Erythroblast (primary cell): ENCODE measurements around the gene ALDH9A1.
"Not testable (repeated sequence)": the region's sequence is repeated elsewhere in the genome, so short reads cannot be mapped to it uniquely, and the experiment has no call there.

Source experiments
- DNase-seq, 2 experiments: peaks; one replicate each; lab custom pipeline; 2025; lab: John Stamatoyannopoulos, UW
- GATA1 ChIP-seq: IDR thresholded peaks from 2 replicates; pipeline ENCODE4 v1.6.1; 2011; ENCODE audit warnings: low read depth, mild to moderate bottlenecking, control low read depth, low read length, moderate library complexity
- POLR2A ChIP-seq: IDR thresholded peaks from 2 replicates; pipeline ENCODE4 v1.6.1; 2011; ENCODE audit warnings: mild to moderate bottlenecking, low read length

The ALDH9A1 gene

GRCh38 chr1:165697881-165698760 lies at the start of gene ALDH9A1:
Gene ALDH9A1, minus strand, starts transcription at chr1:165698562. Its CDS starts 4 bp downstream, at chr1:165698558.
- DNase-seq, result peak; percentile 88 to 89
- TF ChIP-seq GATA1, result no peak
- TF ChIP-seq POLR2A, result peak; percentile 58

GRCh38 chr1:165747632-165748447 lies 49.5 kb upstream of the ALDH9A1 start:
- DNase-seq, result peak in 1 of 2 experiments; percentile 39
- TF ChIP-seq POLR2A (no peak), GATA1 (no peak)

GRCh38 chr1:165744913-165745312 lies 46.6 kb upstream of the ALDH9A1 start:
- not testable (repeated sequence) for DNase-seq

GRCh38 chr1:165742194-165742593 lies 43.8 kb upstream of the ALDH9A1 start:
- TF ChIP-seq POLR2A, result no peak
- TF ChIP-seq GATA1, result no peak
- no peak for DNase-seq

GRCh38 chr1:165738794-165739193 lies 40.4 kb upstream of the ALDH9A1 start:
- no peak for DNase-seq
- TF ChIP-seq GATA1, result no peak
- TF ChIP-seq POLR2A, result no peak

- TF ChIP-seq POLR2A, result no peak
- TF ChIP-seq GATA1, result no peak
- DNase-seq, result no peak
Observed at GRCh38 chr1:165737196-165737595, 38.8 kb upstream of the ALDH9A1 start.

- no peak for DNase-seq
- no peak for TF ChIP-seq POLR2A
- no peak for TF ChIP-seq GATA1
Observed at GRCh38 chr1:165734906-165735305, 36.5 kb upstream of the ALDH9A1 start.

- DNase-seq, result no peak
- TF ChIP-seq POLR2A (no peak), GATA1 (no peak)
Observed at GRCh38 chr1:165726841-165727240, 28.5 kb upstream of the ALDH9A1 start.

GRCh38 chr1:165726169-165726568 lies 27.8 kb upstream of the ALDH9A1 start:
- TF ChIP-seq POLR2A (no peak), GATA1 (no peak)
- DNase-seq, result no peak

- TF ChIP-seq GATA1, result no peak
- TF ChIP-seq POLR2A, result no peak
- DNase-seq, result peak; percentile 72 to 78
Observed at GRCh38 chr1:165717918-165718515, 19.7 kb upstream of the ALDH9A1 start.

GRCh38 chr1:165716265-165717051 lies 18.1 kb upstream of the ALDH9A1 start:
- not testable (repeated sequence) for DNase-seq

GRCh38 chr1:165712764-165713163 lies 14.4 kb upstream of the ALDH9A1 start:
- DNase-seq, result no peak
- TF ChIP-seq GATA1, result no peak
- no peak for TF ChIP-seq POLR2A
